IPS-11a (cell line): Measurements from ENCODE around the gene NUDT14.

Experiments
- H3K4me3 ChIP-seq: one replicate; pipeline ENCODE4 v1.5.1; 2013; ENCODE audit warnings: low read depth, low read length, control low read depth

Gene NUDT14

DNA sequence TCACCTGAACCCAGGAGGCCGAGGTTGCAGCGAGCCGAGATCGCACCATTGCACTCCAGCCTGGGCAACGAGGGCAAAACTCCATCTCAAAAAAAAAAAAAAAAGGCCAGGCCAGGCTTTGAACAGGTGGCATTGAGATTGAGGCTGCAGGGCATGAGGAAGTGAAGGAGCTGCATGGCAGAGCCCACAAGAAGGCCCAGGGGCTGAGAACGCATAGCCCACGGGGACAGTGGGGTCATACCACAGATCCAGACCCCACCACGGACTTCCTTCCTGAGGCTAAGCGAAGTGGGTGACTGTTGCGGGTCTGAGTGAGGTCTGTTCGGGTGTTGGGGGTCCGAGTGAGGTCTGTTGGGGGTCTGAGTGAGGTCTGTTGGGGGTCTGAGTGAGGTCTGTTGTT is 20.3 kb downstream of the NUDT14 start:
- no peak overlapping the region for H3K4me3 ChIP-seq

GRCh38 chr14:105159344-105159743 is 21.8 kb downstream of the NUDT14 start:
- no peak overlapping the region for H3K4me3 ChIP-seq

DNA sequence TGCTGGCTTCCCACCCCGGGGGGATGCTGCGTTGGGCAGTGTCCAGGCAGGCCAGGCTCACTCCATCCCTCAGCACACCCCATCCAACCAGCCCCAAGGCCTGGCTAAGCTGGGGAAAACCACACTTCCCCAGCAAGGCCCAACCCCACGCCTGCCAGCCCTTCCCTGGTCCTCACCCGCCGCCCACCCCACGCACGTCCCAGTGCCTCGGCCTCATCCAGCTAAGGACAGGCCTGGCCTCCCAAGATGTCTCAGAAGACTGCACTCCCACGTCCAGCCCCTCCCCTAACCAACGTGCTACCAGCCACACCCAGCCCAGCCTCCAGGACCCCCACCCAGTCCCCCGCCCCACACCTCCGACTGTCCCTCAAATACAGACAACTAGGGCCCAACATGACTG is 22.3 kb downstream of the NUDT14 start:
- no peak overlapping the region for H3K4me3 ChIP-seq

- H3K4me3 ChIP-seq, result no peak overlapping the region
Observed at GRCh38 chr14:105157872-105158271, 23.2 kb downstream of the NUDT14 start.

DNA sequence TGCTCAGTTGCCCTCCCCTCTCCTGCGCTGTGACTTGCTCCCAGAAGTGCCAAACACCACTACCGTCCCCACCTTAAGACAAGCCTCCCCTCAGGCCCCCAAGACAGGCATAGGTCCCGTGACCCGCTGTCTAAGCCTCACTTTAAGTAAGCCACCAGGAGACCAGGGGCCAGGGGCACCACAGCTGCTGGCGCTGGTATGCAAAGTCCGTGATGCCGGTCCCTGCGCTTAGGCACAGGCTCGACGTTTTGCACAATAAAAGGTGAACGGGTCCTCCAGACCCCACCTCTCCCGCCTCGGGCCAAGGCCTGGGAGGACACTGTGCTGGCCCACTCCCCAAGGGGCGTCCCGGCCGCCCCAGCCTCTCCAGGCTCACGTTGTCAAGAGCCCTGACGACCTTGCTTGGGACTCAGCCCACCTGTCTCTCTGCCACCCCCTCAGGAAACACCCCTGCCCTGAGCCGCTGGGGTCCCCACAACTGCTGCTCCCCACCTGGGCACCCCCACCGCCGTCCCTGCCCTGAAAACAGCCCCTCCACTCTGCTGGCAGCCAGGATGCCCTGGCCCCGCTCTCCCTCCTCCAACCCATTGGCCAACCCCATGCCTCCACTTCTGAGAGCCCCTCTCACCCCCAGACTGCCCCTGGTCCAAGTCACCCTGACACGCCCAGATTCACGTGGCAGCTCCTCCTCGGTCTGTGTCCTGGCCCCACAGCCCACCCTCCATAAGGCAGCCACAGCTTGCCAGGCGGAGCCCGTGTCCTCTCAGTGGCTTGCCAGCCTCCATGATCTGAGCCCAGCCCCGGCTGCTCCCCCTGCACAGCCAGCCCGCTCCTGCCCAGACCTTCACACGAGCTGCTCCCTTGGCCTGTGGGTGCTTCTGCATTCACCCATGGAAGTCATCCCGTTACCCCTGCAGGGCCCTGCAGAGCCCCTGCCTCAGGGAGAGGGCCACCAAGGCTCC is 24.4 kb downstream of the NUDT14 start:
- H3K4me3 ChIP-seq, result no peak overlapping the region

GRCh38 chr14:105155681-105156413 is 25.3 kb downstream of the NUDT14 start:
- no peak overlapping the region for H3K4me3 ChIP-seq

DNA sequence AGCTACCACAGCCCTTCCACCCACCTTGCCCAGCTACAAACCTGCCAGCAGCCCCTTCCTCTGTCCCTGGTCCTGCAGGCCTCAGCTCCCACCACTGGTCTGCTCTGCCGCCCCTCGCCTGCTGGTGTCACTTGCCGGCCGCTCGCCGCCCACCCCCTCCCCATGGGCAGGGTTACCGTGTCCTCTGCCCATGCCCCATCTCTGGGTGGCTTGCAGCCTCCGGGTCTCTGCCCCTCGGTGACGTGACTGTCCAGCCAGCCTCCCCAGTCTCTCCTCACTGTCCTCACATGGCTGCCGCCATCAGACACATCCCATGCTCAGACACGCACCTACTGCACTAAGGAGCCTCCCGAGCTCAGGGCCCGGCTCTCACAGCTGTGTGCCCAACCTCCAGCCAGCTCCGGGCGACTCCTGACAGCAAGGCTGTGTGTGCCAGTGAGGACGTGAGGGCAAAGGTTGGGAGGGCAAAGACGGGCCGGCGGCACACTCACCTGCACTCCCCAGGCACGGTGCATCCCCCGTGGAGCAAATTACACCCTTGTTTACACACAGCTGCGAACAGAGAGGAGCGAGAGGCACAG is 26.0 kb downstream of the NUDT14 start:
- no peak overlapping the region for H3K4me3 ChIP-seq

DNA sequence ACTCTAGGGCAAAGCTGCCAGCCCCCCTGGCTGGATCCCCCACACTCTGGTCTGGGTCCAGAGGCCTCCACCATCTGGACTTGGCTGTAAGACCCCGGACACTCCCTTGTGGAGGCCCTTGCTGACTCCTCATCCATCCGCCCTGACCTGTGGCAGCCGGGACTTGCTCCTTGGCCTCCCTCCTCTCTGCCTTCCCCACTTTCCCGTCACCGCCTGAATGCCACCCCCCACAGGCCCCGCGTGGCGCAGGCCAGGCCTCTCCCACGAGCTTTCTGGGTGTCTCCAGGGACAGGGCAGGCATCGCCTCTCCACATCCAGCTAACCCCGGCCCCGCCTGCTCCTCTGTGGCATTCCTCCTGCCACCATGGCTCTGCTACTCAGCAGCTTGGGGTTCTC is 26.6 kb downstream of the NUDT14 start:
- H3K4me3 ChIP-seq, result no peak overlapping the region

DNA sequence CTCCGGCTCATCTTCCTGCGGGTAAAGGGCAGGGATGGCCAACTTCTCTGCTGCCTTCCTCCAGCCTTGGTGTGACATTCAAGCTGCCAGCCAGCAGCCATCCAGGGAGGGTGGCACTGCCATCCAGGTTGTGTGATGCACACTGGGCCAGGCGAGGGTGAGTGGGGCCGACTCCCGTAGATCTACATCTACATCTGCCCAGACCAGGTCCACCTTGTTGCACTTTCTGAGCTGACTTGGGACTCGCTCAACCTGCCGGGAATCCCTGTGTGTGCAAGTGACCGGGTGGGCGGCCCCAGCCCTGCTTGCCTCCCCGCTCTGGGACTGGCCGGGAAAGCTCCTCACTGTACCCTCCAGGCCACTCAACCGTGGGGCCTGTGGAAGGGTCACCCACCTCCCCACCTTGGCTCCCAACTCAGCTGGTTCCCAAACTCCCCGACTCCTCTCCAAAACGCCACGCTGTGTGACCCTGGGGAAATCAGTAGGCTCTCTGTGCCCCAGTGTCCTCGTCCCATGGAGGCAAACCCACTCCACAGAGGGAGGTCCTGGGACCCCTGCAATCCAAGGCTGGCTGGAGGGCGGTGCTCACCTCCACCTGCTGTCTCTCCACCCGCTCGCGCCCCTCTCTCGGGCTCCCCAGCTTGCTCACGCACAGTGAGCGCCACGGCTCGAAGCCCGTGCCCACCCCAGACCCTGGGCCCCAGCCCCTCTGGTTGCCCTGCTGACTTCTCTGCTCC is 27.2 kb downstream of the NUDT14 start:
- no peak overlapping the region for H3K4me3 ChIP-seq

GRCh38 chr14:105153331-105153731 is 27.8 kb downstream of the NUDT14 start:
- H3K4me3 ChIP-seq, result no peak overlapping the region

DNA sequence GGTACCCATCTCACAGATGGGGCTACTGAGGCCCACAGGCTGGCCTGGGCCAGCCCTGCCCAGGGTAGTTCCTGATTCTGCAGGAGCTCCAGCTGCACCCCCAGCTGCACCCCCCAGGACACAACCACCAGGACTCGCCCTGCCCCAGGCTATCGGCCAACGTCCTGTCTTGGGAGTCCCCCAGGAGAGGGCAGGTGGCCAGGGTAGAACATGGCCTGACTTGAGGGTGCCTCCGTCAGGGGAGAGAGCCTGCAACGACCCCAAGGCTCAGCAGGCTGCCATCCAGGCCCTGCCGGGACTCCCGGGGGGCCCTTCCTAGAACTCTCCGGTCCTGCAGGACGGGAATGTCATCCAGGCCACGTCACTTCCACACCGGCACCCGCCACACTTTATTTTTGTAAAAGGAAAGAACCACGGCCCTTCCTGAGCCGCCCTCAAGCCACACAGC is 28.3 kb downstream of the NUDT14 start:
- H3K4me3 ChIP-seq, result no peak overlapping the region

DNA sequence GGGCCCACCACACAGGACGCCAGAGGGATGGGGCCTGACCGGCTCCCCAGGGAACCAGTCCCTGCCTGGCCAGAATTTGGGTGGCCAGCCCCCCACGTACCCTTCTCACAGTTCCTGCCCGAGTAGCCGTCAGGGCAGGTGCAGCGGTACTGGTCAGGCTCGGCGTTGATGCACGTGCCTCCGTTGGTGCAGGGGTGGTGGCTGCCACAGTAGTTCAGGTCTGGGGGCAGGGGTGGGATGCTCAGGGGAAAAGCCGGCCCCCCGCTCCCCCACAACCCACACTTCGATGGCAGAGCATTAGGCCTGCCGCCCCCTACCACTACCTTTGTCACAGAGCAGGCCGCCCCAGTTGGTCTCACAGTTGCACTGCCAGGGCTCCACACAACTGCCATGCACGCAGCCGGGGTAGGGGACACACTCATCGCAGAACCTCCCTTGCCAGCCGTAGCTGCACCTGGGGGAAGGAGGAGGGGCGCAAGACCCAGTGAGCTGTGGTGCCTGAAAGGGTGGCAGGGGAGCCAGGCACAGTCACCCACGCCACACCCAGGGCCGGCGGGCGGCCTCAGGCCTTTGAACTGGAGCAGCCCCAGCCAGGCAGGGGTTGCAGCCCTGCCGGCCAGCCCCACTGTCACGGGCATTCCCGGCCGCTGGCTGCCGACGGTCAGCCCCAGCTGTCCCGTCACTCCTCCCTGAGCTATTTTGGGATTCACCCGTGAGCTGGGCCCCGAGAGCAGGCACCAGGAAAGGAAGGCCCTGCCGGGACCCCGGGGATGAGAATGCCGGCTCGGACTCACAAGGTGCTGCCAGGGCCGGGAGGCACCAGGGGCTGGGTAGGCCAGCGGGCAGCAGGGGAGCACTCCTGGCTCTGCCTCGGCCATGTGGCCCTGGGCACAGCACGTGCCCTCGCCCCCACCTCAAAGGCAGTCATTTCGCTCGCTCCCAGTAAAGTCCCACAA is 29.0 kb downstream of the NUDT14 start:
- no peak overlapping the region for H3K4me3 ChIP-seq

GRCh38 chr14:105151084-105151837 is 29.9 kb downstream of the NUDT14 start:
- no peak overlapping the region for H3K4me3 ChIP-seq

GRCh38 chr14:105150368-105151083 is 30.6 kb downstream of the NUDT14 start:
- no peak overlapping the region for H3K4me3 ChIP-seq

- H3K4me3 ChIP-seq, result no peak overlapping the region
Observed at GRCh38 chr14:105150026-105150367, 31.1 kb downstream of the NUDT14 start.

- H3K4me3 ChIP-seq, result no peak overlapping the region
Observed at GRCh38 chr14:105149146-105149781, 31.8 kb downstream of the NUDT14 start.

- no peak overlapping the region for H3K4me3 ChIP-seq
Observed at GRCh38 chr14:105148604-105149145, 32.4 kb downstream of the NUDT14 start.
